ENCODE results near the gene ZNF697.

DNA sequence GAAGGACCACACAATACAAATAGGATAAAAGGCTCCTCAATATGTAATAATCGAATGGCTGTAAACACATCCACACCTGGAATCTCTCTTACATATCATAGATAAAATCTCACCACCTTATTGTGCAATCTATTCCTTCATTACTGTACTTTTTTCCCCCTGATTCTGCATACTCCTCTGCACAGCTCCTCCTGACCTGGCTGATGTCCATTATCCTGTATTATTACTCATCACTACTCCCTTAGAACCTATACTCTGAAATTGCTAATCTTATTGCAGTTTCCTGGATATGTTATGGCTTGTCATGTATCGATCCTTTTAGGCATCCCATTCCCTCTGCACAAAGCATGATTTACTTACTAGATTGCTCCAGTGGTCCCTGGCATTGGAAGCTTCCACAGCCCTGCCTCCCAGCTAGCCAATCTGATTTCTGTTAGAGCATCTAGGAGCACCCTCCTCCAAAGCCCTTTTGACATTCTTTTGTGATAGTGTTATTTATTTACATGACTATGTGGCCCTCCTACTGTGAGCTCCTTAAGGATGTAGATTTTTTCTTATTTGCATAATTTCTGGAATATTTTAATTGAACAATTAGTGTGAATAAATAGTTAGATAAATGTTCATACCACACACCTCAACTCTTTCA lies 39.5 kb upstream of the ZNF697 start:
- TF ChIP-seq, protein P1, sequence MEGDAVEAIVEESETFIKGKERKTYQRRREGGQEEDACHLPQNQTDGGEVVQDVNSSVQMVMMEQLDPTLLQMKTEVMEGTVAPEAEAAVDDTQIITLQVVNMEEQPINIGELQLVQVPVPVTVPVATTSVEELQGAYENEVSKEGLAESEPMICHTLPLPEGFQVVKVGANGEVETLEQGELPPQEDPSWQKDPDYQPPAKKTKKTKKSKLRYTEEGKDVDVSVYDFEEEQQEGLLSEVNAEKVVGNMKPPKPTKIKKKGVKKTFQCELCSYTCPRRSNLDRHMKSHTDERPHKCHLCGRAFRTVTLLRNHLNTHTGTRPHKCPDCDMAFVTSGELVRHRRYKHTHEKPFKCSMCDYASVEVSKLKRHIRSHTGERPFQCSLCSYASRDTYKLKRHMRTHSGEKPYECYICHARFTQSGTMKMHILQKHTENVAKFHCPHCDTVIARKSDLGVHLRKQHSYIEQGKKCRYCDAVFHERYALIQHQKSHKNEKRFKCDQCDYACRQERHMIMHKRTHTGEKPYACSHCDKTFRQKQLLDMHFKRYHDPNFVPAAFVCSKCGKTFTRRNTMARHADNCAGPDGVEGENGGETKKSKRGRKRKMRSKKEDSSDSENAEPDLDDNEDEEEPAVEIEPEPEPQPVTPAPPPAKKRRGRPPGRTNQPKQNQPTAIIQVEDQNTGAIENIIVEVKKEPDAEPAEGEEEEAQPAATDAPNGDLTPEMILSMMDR (IDR thresholded peaks at IDR 0.05): no peak
- TF ChIP-seq POLR2A (IDR thresholded peaks at IDR 0.05): no peak

All from thyroid gland (tissue), 4 donors.